ENCODE results near the gene ZNFX1.

Gene ZNFX1

GRCh38 chr20:49210757-49211110 is 67.1 kb downstream of the ZNFX1 start:
- Histone ChIP-seq H3K27ac (ENCODE audit: extremely low read depth, low read depth, low read length) (no peak overlapping the region), H3K9me3 (ENCODE audit: control insufficient read depth, insufficient read depth, low read depth, low read length) (no peaks in the 10 kb centered on the region), H3K36me3 (ENCODE audit: control insufficient read depth in 2 of 2, insufficient read depth in 1 of 2, low read length in 2 of 2) (no peaks in the 10 kb centered on the region), H3K4me1 (ENCODE audit: control insufficient read depth, insufficient read depth, low read length) (no peaks in the 10 kb centered on the region), H3K4me3 (ENCODE audit: low read depth, low read length) (no peak overlapping the region)
- ChIA-PET CTCF (interaction anchor here (0.7 kb wide), 1 partner anchor 11 kb away, joined by 3 read pairs; no protein-coding TSS in a partner anchor), POLR2A (no interaction called here)
- TF ChIP-seq GLI2 (tag by site-specific recombination; IDR thresholded peaks at IDR 0.05; ENCODE audit: borderline replicate concordance, low read depth) (no peak), PRDM2 (tag by site-specific recombination; IDR thresholded peaks at IDR 0.05; ENCODE audit: borderline replicate concordance) (no peak), ZNF132 (tag by site-specific recombination; IDR thresholded peaks at IDR 0.05; ENCODE audit: borderline replicate concordance) (no peak), SALL2 (tag by site-specific recombination; IDR thresholded peaks at IDR 0.05; ENCODE audit: borderline replicate concordance) (no peak), ZNF777 (tag by site-specific recombination; IDR thresholded peaks at IDR 0.05; ENCODE audit: borderline replicate concordance) (no peak), ZNF426 (tag by site-specific recombination; IDR thresholded peaks at IDR 0.05) (no peak), ZNF776 (tag by site-specific recombination; IDR thresholded peaks at IDR 0.05; ENCODE audit: borderline replicate concordance) (no peak), ZNF223 (tag by site-specific recombination; IDR thresholded peaks at IDR 0.05) (no peak), ZNF530 (tag by site-specific recombination; IDR thresholded peaks at IDR 0.05; ENCODE audit: low read depth) (no peak), ZFHX2 (tag by site-specific recombination; conservative IDR thresholded peaks at IDR 0.05) (no peak), ZNF202 (tag by site-specific recombination; IDR thresholded peaks at IDR 0.05; ENCODE audit: borderline replicate concordance) (no peak)

GRCh38 chr20:49210101-49210756 is 67.6 kb downstream of the ZNFX1 start:
- Histone ChIP-seq H3K4me3 (ENCODE audit: low read depth, low read length) (no peak overlapping the region), H3K9me3 (ENCODE audit: control insufficient read depth, insufficient read depth, low read depth, low read length) (no peaks in the 10 kb centered on the region), H3K27ac (ENCODE audit: extremely low read depth, low read depth, low read length) (no peak overlapping the region), H3K36me3 (ENCODE audit: control insufficient read depth in 2 of 2, insufficient read depth in 1 of 2, low read length in 2 of 2) (no peaks in the 10 kb centered on the region), H3K4me1 (ENCODE audit: control insufficient read depth, insufficient read depth, low read length) (no peaks in the 10 kb centered on the region)
- ChIA-PET CTCF (interaction anchor here (0.6 to 0.7 kb wide), 2 partner anchors 10 to 185 kb away, joined by 3 read pairs; no protein-coding TSS in a partner anchor), POLR2A (no interaction called here)
- TF ChIP-seq SETDB1 (IDR thresholded peaks at IDR 0.05; ENCODE audit: insufficient read length, low read length) (peak; percentile 54), SP3 (tag by site-specific recombination; IDR thresholded peaks at IDR 0.05) (no peak)

DNA sequence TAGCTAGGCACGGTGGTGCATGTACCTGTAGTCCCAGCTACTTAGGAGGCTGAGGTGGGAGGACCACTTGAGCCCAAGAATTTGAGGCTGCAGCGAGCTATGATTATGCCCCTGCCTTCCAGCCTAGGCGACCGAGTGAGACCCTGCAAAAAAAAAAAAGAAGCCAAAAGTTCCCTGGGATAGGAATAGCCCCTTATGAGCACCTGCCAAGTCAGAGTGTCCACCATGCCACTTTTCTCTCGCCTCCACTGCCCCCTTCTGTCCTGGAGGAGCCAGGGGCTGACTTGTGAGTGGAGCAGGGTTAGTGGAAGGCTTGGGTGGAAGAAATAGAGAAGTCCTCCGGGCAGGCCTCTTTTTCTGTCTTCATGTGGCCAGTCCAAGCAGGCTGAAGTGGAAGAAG is 70.8 kb downstream of the ZNFX1 start:
- CTCF ChIA-PET: interaction anchor here (0.6 to 1.9 kb wide), 3 partner anchors 10 to 147 kb away, joined by 3 to 11 read pairs (median 4); no protein-coding TSS in a partner anchor
- POLR2A ChIA-PET: interaction anchor here (1.1 kb wide), 1 partner anchor 26 kb away, joined by 4 read pairs; no protein-coding TSS in a partner anchor
- Histone ChIP-seq H3K4me3 (ENCODE audit: low read depth, low read length) (no peak overlapping the region), H3K9me3 (ENCODE audit: control insufficient read depth, insufficient read depth, low read depth, low read length) (no peaks in the 10 kb centered on the region), H3K4me1 (ENCODE audit: control insufficient read depth, insufficient read depth, low read length) (no peaks in the 10 kb centered on the region), H3K36me3 (ENCODE audit: control insufficient read depth in 2 of 2, insufficient read depth in 1 of 2, low read length in 2 of 2) (no peaks in the 10 kb centered on the region), H3K27ac (ENCODE audit: extremely low read depth, low read depth, low read length) (no peak overlapping the region)
- TF ChIP-seq ZNF433 (tag by site-specific recombination; IDR thresholded peaks at IDR 0.05; ENCODE audit: low read depth) (no peak), GLIS1 (tag by site-specific recombination; IDR thresholded peaks at IDR 0.05) (no peak), ZNF561 (tag by site-specific recombination; IDR thresholded peaks at IDR 0.05; ENCODE audit: borderline replicate concordance) (no peak), ZNF639 (tag by site-specific recombination; IDR thresholded peaks at IDR 0.05) (no peak), ZNF274 (IDR thresholded peaks at IDR 0.05; ENCODE audit: low read length) (no peak), ZNF274 (tag by site-specific recombination; IDR thresholded peaks at IDR 0.05; ENCODE audit: borderline replicate concordance) (no peak), ZNF664 (tag by site-specific recombination; IDR thresholded peaks at IDR 0.05) (no peak), PRDM4 (tag by site-specific recombination; IDR thresholded peaks at IDR 0.05) (no peak), ZBTB1 (tag by site-specific recombination; IDR thresholded peaks at IDR 0.05) (no peak)

Measured in HEK293 (cell line).